GM21737 (cell line): ENCODE data around the gene DNAH2.

ENCODE experiments used
- ATAC-seq: cut with Tn5 transposase; IDR thresholded peaks from one replicate; pipeline ENCODE4 v1.9.1; 2021; ENCODE audit warnings: mild to moderate bottlenecking, moderate library complexity; ENCODE audit not compliant: unreplicated experiment

DNAH2 gene

GRCh38 chr17:7818026-7818425 is 100.5 kb downstream of the DNAH2 start:
- ATAC-seq, result no peak

DNA sequence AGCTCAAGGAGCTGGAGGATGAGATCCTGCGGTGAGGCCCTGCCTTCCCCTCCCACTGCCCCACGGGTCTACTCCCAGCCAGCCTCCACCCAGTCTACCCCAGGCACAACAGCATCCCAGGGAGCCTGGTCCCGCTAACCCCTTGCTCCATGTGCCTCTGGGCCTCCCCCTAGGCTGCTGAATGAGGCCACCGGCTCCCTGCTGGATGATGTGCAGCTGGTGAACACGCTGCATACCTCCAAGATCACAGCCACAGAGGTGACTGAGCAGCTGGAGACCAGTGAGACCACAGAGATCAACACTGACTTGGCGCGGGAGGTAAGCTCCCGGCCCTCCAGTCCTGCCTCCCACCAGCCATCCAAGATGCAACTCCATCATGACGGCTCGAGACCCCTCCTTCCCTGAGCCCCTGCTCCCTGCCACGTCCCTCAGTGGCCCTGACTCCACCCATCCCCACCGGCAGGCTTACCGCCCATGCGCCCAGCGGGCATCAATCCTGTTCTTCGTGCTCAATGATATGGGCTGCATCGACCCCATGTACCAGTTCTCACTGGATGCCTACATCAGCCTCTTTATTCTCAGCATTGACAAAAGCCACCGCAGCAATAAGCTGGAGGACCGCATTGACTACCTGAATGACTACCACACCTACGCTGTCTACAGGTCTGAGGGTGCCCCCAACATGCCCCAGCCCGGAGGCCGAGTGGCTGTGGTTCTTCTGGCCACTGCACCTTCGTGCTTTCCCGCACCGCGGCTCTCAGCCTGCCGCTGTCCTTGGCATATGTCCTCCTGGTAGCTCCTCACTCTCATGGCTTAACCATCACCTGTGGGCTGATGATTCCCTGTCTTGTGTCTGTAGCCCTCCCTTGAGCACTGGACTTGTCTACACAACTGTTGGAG is 101.5 kb downstream of the DNAH2 start:
- no peak for ATAC-seq

DNA sequence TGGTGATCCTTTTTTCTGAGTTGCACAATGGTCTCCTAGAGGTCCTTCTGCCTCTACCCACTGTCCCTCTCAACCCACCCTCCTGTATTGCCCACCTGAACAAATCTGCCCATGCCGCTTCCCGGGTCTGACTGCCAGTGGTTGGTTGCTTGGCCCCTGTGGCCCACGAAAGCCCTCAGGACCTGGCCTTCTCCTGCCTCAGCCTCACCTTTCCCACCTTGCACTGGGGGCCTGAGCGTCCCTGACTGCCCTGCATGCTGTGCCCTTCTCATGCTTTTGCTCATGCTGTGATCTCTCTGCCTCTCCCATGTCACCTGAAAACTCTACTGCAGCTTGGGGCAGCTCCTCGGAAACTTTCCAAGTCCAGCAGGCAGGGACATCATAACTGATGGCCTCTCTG is 102.7 kb downstream of the DNAH2 start:
- ATAC-seq, result no peak

DNA sequence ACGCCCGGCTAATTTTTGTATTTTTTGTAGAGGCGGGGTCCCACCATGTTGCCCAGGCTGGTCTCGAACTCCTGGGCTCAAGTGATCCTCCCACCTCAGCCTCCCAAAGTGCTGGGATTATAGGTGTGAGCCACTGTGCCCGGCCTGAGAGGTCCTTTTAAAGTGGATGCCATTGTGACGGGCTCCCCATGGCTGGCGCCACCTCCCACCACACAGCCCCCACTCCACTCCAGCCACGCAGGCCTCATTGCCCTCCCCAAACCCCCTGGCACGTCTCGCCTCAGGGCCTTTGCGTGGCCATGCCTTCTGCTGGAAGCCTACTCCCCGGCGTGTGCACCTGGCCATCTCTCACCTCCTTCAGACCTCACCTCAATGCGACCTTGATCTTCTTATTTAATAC is 104.6 kb downstream of the DNAH2 start:
- no peak for ATAC-seq

- ATAC-seq, result no peak
Measured at GRCh38 chr17:7823581-7824001, 106.0 kb downstream of the DNAH2 start.

DNA sequence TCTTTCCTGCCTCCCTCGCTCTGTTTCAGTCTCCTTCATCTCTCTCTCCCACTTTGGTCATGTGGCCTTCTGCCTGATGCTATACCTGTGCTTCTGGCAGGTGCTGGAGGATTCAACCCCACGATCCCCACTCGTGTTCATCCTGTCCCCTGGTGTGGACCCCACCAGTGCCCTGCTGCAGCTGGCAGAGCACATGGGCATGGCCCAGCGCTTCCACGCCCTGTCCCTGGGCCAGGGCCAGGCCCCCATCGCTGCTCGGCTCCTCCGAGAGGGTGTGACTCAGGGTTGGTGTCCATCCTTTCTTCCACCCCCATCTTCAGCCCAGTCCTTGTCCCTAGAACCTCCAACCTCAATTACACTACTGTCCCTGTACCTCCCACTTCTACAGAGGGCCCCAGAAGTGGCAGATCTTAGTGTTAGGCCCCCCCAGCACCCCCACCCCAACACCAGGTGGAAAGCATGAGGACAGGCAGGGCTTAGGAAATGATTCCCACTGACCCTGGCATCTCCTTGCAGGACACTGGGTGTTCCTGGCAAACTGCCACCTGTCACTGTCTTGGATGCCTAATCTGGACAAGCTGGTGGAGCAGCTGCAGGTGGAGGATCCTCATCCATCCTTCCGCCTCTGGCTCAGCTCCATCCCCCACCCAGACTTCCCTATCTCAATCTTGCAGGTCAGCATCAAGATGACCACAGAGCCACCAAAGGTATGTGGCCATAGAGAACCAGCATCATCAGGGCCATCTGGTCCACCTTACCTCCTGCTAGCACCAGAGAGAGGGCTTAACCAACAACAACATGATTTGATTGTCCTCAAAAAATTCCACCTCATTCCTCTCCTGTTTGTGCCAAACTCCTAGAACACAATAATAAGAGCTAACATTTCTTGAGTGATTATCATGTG is 106.7 kb downstream of the DNAH2 start:
- ATAC-seq, result no peak

DNA sequence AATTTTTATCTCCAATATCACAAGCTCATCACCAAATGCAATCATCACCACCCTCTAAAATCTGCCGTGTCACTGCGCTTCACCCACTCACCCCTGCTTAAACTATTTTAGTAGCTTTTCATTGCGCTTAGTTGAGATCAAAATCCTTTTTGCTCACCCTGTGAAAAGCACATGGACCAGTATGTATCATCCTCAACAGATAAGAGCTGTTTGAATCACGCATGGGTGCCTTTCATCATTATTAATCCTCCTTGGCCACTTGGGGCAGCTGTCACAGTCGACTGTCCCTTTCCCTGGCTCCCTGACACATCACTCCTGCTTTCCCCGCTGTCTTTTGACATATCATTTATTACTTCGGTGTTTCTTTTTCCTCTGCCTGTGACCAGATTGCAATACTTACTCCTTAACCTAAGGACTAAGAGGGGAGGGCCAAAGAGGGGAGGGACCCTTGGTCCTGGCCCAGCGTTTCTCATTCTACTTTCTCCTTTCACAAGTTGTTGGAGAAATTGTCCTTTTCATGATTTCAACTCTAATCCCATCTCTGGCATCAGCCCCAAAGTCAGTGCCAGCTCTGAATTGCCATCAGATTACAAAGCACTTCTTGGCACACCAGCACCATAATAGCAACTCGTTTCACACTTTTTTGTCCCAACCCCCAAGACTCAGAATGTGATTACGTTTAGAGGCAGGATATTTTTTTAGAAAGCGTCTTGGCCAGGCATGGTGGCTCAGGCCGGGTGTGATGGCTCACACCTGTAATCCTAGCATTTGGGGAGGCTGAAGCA is 107.9 kb downstream of the DNAH2 start:
- ATAC-seq, result no peak

DNA sequence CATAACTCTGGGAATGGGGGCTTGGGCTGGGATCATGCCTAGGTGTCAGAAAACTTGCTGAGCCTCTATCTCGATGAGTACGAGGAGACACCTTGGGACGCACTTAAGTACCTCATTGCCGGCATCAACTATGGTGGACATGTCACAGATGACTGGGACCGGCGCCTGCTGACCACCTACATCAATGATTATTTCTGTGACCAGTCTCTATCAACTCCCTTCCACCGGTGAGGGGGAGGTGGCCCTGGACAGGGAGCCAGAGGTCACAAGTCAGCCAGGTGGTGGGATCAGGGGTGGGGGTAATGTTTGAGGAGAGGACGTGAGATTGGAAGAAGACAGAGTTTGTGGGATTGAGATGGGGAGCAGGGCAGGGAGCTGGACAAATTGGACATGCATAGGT is 113.1 kb downstream of the DNAH2 start:
- no peak for ATAC-seq

DNA sequence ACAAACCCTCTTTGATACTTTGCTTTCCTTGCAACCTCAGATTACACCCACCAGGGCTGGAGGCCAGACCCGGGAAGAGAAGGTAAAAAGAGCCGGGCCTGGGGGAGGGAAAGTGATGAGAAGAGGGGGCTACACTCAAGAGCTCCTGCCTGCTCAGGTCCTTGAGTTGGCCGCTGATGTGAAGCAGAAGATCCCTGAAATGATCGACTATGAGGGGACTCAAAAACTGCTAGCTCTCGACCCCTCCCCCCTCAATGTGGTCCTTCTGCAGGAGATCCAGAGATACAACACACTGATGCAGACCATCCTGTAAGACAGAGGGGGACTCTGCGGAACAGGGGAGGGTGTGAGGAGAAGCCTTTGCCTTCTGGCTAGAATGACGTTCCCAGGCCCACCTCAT is 113.7 kb downstream of the DNAH2 start:
- no peak for ATAC-seq

DNA sequence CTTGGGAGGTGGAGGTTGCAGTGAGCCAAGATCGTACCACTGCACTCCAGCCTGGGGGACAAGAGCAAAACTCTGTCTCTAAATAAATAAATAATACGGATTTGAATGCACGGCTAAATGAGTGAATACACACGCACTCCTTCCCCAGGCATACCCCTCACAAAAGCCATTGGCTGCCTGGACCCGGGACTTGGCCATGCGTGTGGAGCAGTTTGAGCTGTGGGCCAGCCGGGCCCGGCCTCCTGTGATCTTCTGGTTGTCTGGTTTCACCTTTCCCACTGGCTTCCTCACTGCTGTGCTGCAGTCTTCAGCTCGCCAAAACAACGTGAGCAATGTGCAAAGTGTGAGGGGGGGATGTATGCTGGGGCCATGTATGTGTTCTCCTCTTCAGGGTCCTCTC is 114.9 kb downstream of the DNAH2 start:
- ATAC-seq, result no peak

GRCh38 chr17:7833011-7833794 is 115.7 kb downstream of the DNAH2 start:
- ATAC-seq, result no peak

GRCh38 chr17:7833795-7834541 is 116.4 kb downstream of the DNAH2 start, which contains the start of gene KDM6B:
Gene KDM6B, plus strand, starts transcription at chr17:7834217. Its CDS starts 11,338 bp downstream, at chr17:7845555.
- ATAC-seq, result peak; percentile 33

- ATAC-seq, result peak; percentile 6
Measured at GRCh38 chr17:7834542-7834956, 117.0 kb downstream of the DNAH2 start.

DNA sequence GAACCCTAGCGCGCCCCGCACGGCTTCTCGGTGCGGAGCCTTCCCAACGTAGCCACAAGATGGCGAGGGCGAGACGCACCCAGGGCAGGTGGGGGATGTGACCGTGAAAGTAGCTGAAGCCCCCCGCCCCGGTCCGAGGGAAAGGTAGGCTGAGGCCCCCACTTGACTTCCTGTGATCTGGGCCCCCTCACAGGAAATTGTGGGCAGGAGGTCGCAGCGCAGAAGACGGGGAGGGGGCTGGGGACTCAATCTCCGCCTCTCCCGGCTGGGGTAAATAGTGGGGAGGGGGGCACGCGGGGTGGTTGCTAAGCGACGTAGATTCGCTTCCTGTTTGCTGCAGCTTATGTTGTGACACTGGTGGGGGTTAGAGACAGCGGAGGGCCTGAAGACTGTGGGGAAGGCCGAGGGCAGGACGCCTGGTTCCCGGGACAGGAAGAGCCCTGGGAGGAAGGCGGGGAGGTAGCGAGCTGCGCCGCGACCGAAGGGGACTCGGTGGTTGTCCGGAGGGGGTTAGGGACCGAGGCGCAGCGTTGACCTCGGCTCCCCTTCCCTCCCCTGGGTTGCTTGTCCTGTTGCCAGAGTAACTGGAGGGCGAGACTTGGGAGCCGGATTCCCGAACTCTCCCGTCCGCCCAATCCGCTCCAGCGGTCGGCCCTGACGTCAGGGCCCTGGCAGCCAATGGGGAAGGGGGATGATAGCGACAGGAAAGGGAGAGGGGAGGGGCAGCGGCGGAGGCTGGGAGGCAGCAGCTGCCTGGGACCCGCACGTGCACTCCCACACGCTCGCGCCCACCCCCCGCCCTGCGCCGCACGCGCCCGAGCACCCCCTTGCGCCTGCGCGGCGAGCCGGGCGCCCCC is 117.6 kb downstream of the DNAH2 start:
- peak; percentile 39 for ATAC-seq

GRCh38 chr17:7835814-7836595 is 118.5 kb downstream of the DNAH2 start:
- ATAC-seq, result peak; percentile 28

DNA sequence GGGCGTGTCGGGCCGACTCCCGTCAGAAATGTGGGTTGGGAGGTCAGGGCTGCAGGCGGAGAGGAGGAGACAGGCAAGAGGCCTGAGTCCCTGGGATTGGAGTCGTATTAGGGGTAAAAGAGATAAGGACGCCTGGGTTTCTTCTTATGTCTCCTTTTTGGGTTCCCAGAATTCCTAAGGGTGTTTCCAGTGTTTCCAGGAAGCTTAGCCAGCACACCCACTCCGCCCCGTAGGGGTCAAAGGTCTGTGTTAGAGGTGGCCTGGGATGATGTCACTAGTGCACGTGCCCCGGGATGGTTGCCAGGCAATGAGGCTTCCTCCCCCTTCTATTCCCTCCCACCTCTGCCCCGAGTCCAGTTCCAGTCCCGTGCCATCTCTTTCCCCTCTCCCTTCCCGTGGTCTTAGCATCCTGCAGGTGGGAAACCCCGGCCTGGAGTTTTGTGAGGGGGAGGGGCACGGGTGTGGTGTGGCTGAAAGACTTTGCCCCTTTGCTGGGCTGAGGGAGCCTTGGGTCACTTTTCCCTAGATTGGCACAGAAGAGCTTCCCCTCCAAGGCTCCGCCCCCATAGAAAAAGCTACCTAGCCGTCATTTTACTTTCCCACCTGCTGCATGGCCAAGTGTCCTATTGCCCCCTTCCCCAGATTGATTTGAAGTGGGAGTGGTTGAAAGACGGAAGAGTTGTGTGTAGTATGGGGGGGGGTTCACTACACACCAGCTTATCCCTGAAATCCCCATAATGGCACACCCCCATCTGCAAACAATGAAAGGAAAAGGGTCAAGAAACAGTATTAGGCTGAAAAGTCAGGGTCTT is 119.3 kb downstream of the DNAH2 start:
- no peak for ATAC-seq
